NB4 (cell line): Measurements from ENCODE around the gene CLSTN2.

ENCODE experiments used
- CTCF ChIP-seq: IDR thresholded peaks from one replicate; pipeline ENCODE4 v1.5.1; 2012; ENCODE audit warnings: low read depth, low read length
- MAX ChIP-seq: IDR thresholded peaks from 2 replicates; pipeline ENCODE4 v1.6.1; 2011; ENCODE audit warnings: low read depth, low read length
- POLR2A ChIP-seq: IDR thresholded peaks from 2 replicates; pipeline ENCODE4 v1.6.1; 2011; ENCODE audit warnings: mild to moderate bottlenecking; ENCODE audit not compliant: insufficient read length; ENCODE audit errors: extremely low read depth

GRCh38 chr3:140555666-140556065, 620.7 kb downstream of the CLSTN2 start:
- TF ChIP-seq CTCF (no peak), POLR2A (no peak), MAX (no peak)
